ENCODE measurements around the gene ARHGAP25. TPM values are rescaled to one million over a fixed set of nuclear protein-coding genes. Genes with fewer than 3 reads are reported as not detected.

ARHGAP25 gene
- polyA plus RNA-seq, 3 donors: 20.8 to 56.8 (median 36.3) TPM

GRCh38 chr2:68742626-68743415 lies 8.2 kb downstream of the ARHGAP25 start:
- no CpG with 5 or more reads among the region's 1 CpG for WGBS (ENCODE audit: insufficient coverage)
- TF ChIP-seq, protein P1, sequence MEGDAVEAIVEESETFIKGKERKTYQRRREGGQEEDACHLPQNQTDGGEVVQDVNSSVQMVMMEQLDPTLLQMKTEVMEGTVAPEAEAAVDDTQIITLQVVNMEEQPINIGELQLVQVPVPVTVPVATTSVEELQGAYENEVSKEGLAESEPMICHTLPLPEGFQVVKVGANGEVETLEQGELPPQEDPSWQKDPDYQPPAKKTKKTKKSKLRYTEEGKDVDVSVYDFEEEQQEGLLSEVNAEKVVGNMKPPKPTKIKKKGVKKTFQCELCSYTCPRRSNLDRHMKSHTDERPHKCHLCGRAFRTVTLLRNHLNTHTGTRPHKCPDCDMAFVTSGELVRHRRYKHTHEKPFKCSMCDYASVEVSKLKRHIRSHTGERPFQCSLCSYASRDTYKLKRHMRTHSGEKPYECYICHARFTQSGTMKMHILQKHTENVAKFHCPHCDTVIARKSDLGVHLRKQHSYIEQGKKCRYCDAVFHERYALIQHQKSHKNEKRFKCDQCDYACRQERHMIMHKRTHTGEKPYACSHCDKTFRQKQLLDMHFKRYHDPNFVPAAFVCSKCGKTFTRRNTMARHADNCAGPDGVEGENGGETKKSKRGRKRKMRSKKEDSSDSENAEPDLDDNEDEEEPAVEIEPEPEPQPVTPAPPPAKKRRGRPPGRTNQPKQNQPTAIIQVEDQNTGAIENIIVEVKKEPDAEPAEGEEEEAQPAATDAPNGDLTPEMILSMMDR (IDR thresholded peaks at IDR 0.05): no peak

DNA sequence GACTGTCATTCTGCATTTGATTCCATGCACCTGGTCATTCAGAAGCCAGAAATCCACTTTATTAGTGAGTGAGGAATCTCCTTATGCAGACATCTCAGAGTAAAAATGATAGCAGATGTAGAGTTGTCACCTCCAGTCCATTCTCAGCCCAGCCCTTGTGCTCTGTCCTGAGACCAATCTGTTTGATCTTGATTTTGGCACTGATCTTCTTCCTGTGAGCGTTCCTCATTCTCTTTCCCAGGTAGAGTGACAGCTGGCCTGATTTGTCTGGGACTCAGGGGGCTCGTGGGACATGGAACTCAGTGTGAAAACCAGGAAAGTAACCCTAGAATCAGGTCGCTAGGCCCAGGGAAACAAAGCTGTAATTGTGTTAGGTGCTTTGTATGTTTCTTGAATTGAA lies 8.9 kb downstream of the ARHGAP25 start:
- no peaks in the 10 kb centered on the region for H3K9me3 ChIP-seq (replicated peaks in 1 of 2; ENCODE audit: control insufficient read depth in 1 of 2, insufficient read depth in 1 of 2, low read length in 2 of 2)
- peak overlapping the region; percentile 88 for H3K4me2 ChIP-seq (replicated peaks; ENCODE audit: extremely low read depth, low read length, poor library complexity, severe bottlenecking)
- no peak overlapping the region for H2AFZ ChIP-seq (ENCODE audit: insufficient read depth, low read depth, low read length, poor library complexity, severe bottlenecking)
- no peak overlapping the region for H3K9ac ChIP-seq (ENCODE audit: insufficient read depth, low read length, poor library complexity, severe bottlenecking)
- 47% methylated on average over 3 of the region's 3 CpGs for WGBS (ENCODE audit: insufficient coverage)
- no peaks in the 10 kb centered on the region for H3K27me3 ChIP-seq (ENCODE audit: control insufficient read depth in 2 of 2, insufficient read depth in 2 of 2, low read length in 2 of 2)
- peak overlapping the region in 1 of 3 experiments; percentile 83 for H3K4me3 ChIP-seq (replicated peaks in 1 of 3; ENCODE audit: low read depth in 2 of 3, low read length in 3 of 3)
- H3K27ac Mint-ChIP-seq: peak overlapping the region; percentile 98 to 100 (median 98)
- H3K9me3 Mint-ChIP-seq: peaks cover 0 to 4% (median 0%) of the 10 kb centered on the region in 7 donors
- H4K20me1 ChIP-seq (ENCODE audit: insufficient read depth, low read length): peaks cover 46% of the 10 kb centered on the region
- H3K79me2 ChIP-seq (ENCODE audit: insufficient read depth, low read length): peaks cover 96% of the 10 kb centered on the region
- H3K27me3 Mint-ChIP-seq (ENCODE audit: low read depth in 3 of 3): peaks cover 0 to 3% (median 2%) of the 10 kb centered on the region in 3 donors
- no peak overlapping the region for H3K4me3 Mint-ChIP-seq
- no peak for DNase-seq
- peaks cover 98 to 100% of the 10 kb centered on the region in 2 donors for H3K4me1 ChIP-seq (ENCODE audit: control insufficient read depth in 1 of 2, insufficient read depth in 2 of 2, low read length in 2 of 2)
- H3K36me3 Mint-ChIP-seq: peaks cover 60 to 62% of the 10 kb centered on the region in 2 donors
- H3K36me3 ChIP-seq (replicated peaks in 1 of 2; ENCODE audit: control insufficient read depth in 1 of 2, insufficient read depth in 2 of 2, low read length in 2 of 2): peaks cover 7 to 24% of the 10 kb centered on the region in 2 donors
- peak overlapping the region; percentile 40 to 96 for H3K27ac ChIP-seq (ENCODE audit: low read depth in 1 of 2, low read length in 2 of 2)
- TF ChIP-seq, protein P1 (IDR thresholded peaks at IDR 0.05): no peak
- H3K4me1 Mint-ChIP-seq: peaks cover 97% of the 10 kb centered on the region
- intact Hi-C loops (cut with micrococcal nuclease): loop anchor here (5.0 to 10.0 kb wide), 4 partner anchors 36 to 279 kb away; partner anchors contain the start of genes APLF (in 1 of the 2) and FBXO48 (in 1 of the 2)

More at GRCh38 chr2:68742626-68743415, 8.2 kb downstream of the ARHGAP25 start:
- H3K4me2 ChIP-seq (replicated peaks; ENCODE audit: extremely low read depth, low read length, poor library complexity, severe bottlenecking): peak overlapping the region; percentile 88
- Mint-ChIP-seq H3K27ac (peak overlapping the region; percentile 98 to 100 (median 98)), H3K9me3 (peaks cover 0 to 4% (median 0%) of the 10 kb centered on the region in 7 donors), H3K27me3 (ENCODE audit: low read depth in 3 of 3) (peaks cover 0 to 3% (median 2%) of the 10 kb centered on the region in 3 donors), H3K36me3 (peaks cover 57 to 63% of the 10 kb centered on the region in 2 donors), H3K4me3 (peak overlapping the region; percentile 29 to 84), H3K4me1 (peaks cover 97% of the 10 kb centered on the region)
- H3K36me3 ChIP-seq (replicated peaks in 1 of 2; ENCODE audit: control insufficient read depth in 1 of 2, insufficient read depth in 2 of 2, low read length in 2 of 2): peaks cover 7 to 24% of the 10 kb centered on the region in 2 donors
- H3K9ac ChIP-seq (ENCODE audit: insufficient read depth, low read length, poor library complexity, severe bottlenecking): peak overlapping the region; percentile 59
- H3K4me3 ChIP-seq (replicated peaks in 1 of 3; ENCODE audit: low read depth in 2 of 3, low read length in 3 of 3): peak overlapping the region; percentile 5 to 83 (median 64)
- peaks cover 98 to 100% of the 10 kb centered on the region in 2 donors for H3K4me1 ChIP-seq (ENCODE audit: control insufficient read depth in 1 of 2, insufficient read depth in 2 of 2, low read length in 2 of 2)
- intact Hi-C loops (cut with micrococcal nuclease): loop anchor here (5.0 to 10.0 kb wide), 4 partner anchors 36 to 278 kb away; partner anchors contain the start of genes APLF (in 1 of the 2) and FBXO48 (in 1 of the 2)
- H3K27me3 ChIP-seq (ENCODE audit: control insufficient read depth in 2 of 2, insufficient read depth in 2 of 2, low read length in 2 of 2): no peaks in the 10 kb centered on the region
- peaks cover 96% of the 10 kb centered on the region for H3K79me2 ChIP-seq (ENCODE audit: insufficient read depth, low read length)
- DNase-seq: peak in 2 of 3 donors; percentile 62 to 65
- peak overlapping the region; percentile 79 to 96 for H3K27ac ChIP-seq (ENCODE audit: low read depth in 1 of 2, low read length in 2 of 2)
- no peaks in the 10 kb centered on the region for H3K9me3 ChIP-seq (replicated peaks in 1 of 2; ENCODE audit: control insufficient read depth in 1 of 2, insufficient read depth in 1 of 2, low read length in 2 of 2)
- no peak overlapping the region for H2AFZ ChIP-seq (ENCODE audit: insufficient read depth, low read depth, low read length, poor library complexity, severe bottlenecking)
- H4K20me1 ChIP-seq (ENCODE audit: insufficient read depth, low read length): peaks cover 39% of the 10 kb centered on the region

Measured in CD14-positive monocyte (primary cell).